NCI-H460 (cell line): ENCODE measurements around the gene TMEM163. TPM values are rescaled to one million over a fixed set of nuclear protein-coding genes. Genes with fewer than 3 reads are reported as not detected.
"Not testable (repeated sequence)": the region's sequence is repeated elsewhere in the genome, so short reads cannot be mapped to it uniquely, and the experiment has no call there.

Source experiments
- DNase-seq: peaks from one replicate; pipeline ENCODE4 v3.0.0-alpha.2; 2016; ENCODE audit warnings: low read depth; ENCODE audit errors: extremely low read depth
- total RNA-seq: library from RNA; depleted of rRNA; stranded (reverse); fragments of >200 nt; shearing (Covaris generic); gene quantifications from 2 replicates; pipeline ENCODE4 v1.2.3, GENCODE V29; 2014

The TMEM163 gene
- total RNA-seq, 1 experiment from 2014 or later = not detected

DNA sequence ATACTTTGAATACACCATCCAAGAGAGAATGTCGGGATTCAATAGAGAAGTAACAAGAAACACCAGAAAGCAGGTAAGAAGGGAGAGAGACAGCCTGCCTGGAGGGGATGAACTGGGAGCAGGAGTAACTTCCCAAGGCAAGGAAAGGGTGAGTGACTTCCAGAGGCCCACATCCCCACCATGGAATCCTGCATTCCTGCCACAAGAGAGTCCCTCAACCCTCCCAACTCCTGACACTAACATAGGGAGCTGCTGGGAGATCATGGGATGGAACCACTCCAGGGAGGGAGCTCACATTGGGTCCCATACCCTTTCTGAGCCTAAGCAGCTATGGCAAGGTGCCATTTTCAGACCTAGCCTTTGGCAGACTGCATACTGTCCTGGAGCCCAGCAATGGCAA lies 5.5 kb upstream of the TMEM163 start:
- no peak for DNase-seq

- DNase-seq = not testable (repeated sequence)
Observed at GRCh38 chr2:134723742-134724141, 4.9 kb upstream of the TMEM163 start.

DNA sequence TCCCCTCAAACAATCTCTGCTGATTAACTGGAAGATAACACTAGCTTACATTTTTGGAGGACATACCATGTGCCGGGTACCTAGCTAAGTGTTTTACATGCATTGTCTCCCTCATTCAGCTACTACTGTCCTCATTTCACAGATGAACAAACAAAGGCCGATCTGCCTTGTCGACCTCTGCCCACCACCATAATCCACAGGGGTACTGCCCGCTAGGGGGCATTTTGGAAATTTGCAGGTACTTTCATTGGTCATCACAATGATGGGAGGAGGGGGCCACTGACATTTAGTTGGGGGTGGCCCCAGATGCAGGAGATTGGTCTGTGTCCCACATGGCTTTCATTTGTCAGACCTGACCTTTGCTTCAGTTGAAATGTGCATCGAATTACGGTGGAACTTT lies 3.9 kb upstream of the TMEM163 start:
- DNase-seq = no peak

DNA sequence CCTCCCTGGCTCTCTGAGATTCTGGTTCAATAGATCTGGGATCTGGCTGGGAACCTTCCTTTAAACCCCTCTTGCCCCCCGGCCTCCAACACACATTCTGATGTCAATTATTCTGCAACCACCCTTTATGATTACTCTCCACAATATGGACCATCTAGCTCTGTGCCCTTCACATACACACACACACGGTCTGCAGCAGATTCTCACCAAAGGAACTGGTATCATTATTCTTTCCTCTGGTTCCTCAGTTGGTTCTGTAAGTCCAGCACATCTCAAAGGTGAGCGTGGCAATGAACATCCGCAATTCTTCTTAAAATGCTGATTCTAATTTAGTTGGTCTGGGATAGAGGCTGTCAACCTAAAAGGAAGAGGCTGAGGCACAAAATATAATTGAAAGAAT lies 2.8 kb upstream of the TMEM163 start:
- no peak for DNase-seq

DNA sequence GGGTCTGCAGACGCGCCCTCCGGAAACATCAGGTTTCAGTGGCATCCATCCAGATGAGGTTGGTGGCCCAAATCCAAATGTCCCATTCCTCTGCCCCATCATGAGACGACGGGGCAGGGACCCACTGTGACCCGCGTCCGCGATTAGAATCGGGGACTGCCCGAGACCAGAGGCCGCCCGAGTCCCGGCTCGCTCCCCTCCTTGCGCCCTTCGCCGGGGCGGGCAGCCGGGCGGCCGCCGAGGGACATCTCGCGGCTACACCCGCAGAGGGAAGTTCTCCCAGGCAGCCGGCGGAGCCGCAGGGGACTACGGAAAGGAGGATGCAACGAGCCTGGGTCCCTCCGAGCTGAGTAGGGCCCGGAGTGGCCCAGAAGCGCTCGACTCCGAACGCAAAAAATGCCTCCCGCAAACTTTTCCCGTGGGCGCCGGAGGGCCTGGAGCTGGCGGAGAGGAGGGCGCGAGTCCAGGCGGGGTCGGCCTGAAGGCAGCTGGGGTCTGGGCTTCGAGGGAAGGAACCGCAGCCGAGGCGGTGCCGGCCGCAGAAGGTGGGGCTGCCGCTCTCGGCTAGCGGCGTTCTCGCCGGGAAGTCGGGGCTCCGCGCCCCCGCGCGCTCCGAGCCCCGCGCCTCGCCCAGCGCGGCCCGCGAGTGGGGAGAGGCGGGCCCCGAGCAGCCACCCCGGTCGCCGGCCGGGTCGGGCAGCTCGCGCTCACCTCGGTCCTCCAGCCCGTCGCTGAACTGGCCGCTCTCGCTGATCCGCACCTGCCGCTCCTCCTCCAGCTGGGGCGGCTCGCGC lies 580 bp downstream of the TMEM163 start:
- no peak for DNase-seq

GRCh38 chr2:134717286-134718022 lies 1.3 kb downstream of the TMEM163 start:
- DNase-seq = no peak

GRCh38 chr2:134716721-134717243 lies 2.0 kb downstream of the TMEM163 start:
- no peak for DNase-seq

DNA sequence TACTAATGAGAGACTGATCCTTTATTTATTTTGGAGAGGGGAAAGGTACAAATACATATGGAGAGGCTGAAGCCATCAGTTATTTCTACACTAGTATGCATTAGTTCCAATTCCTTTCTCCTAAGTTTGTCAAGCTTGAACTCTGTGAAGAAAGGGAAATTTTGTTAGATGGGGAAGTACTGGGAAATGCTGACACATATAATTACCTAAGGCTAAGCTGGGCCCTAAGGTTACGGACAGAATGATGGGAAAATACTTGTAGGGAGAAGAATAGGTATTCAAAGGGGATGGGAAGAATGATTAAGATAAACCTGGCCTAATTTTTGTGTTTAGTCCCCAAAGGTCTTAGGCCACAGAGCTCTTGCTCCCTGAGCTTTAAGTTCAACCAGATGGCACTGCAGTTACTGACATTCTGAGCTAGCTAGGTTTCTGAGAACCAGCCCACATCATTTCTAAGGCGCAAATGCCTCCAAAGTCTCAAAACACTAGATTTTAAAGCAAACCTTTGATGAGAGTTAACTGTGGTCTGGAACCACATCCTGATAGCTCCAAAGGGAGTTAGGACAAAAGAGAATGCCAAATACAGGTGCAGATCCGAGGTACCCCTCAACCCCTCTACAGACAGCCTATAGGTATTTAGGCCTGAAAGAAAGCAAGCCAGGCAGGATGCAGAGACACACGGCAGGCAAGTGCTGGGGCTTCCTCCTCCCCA lies 2.7 kb downstream of the TMEM163 start:
- DNase-seq = no peak

DNA sequence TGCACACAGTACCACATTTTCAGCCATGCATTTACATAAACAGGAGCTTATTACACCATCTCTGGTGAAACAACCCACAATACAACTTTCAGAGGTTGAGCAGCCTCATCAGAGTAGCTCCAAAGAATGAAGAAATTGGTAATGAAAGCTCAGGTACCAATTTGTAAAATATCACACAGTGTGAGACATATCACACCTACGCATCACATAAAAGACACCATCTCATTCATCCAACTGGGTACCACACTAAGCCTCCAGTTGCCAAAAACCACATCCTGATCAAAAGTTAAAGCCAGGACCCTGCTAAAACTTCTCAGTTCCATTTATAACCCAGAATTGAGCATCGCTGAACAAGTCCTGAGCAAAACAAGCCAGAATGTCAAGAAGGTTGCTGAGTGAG lies 4.6 kb downstream of the TMEM163 start:
- DNase-seq = no peak

GRCh38 chr2:134713606-134714005 lies 5.2 kb downstream of the TMEM163 start:
- DNase-seq = no peak

DNA sequence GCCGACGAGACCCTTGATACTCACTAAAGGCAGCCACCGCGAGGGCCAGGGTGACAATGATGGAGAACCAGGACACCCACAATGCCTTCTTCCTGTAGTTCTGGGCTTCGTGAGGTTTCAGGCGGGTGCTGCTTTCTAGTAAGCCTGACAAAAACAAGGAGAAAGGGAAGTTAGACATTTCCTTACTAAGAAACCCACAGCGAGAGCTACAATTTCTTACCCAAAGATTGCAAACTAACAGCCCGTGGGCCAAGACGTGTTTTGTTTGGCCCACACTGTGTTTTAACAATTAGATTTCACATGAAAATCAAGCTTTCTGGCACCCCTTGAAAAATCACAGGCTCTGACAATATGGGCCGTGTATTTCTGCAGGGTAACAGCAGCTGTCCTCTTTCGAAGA lies 5.6 kb downstream of the TMEM163 start:
- DNase-seq = no peak

DNA sequence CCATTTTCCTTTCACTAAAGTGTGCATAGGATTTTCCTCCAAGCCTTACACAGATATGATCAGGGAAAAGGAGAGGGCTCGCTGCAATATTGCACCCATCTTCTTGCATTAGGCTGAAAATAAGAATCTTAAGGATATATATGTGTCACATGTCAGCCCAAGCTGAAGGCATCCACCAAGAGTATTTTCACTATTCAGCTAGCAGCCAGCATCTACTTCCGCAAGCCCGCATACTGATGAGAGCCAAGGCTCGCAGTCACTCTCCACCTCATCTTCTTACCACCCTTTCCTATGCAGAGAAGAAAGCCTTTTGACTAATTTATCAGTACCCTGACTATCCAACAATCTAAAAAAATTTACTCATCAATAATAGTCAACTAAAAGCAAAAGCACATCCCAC lies 6.1 kb downstream of the TMEM163 start:
- no peak for DNase-seq

- DNase-seq = no peak
Observed at GRCh38 chr2:134712299-134712698, 6.5 kb downstream of the TMEM163 start.

DNA sequence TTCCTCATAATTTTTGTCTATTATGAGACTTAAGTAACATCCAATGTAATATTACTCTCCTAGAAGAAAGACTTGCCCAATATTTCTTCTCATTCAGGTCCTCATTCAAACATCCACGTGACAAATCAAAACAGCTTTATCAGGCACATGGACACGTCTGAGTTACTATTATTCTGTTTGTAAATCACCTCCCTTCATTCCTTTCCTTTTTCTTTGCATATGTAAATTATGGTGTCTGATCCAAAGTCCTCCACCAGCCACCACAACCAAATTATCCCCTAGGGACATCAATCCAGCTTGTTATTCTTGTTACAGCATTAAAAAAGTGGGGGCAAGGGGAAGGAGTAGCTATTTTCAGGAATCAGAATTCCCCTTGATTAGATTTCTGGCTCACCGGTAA lies 7.1 kb downstream of the TMEM163 start:
- DNase-seq = no peak

DNA sequence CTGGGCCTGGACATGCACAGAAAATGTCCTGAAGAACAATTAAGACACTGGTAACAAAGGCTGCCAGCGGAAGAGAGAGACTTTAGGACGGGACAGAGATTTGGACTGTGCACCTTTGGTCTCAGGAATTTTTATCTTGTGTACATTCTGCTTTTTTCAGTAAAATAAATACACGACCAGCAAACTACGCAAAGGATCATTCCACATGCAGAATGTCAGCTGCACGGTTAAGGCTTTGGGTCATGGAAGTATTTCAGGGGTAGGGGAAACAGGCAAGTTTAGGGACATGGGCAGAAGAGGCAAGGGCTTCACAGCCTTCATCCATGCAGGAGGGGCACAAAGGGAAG lies 11.5 kb downstream of the TMEM163 start:
- no peak for DNase-seq

DNA sequence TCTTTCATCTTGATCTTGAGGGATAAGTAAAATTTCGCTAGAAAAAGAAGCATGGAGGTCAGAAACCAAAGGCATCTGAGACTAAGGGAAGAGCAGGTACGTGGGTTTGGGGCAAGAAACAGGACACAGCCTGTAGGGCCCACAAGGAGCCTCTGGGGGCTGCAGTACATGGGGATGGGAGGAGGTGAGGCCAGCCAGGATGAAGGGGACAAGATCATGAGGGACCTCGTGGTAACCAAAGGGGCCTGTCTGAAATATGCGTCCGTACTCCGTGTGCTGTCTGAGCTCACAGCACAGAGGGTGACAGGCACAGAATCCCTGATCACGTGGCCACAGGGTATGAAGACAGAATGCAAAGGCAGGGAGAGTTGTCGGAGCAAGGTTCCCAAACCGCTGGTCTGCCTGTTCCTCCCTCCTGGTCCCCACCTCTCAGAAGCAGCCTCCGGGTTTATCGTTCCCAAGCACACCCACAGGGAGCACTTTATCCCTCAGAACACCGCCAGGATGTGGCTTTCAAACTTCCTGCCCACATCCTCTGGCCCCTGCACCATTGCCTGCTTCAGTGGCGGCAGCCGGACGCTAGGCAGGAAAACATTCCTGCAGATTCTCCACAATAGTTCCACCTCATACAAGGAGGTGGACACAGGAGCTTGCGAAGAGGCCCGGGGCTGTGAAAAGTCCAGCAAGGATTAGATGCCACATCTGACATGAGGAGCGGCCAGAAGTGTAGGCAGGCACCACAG lies 12.0 kb downstream of the TMEM163 start:
- no peak for DNase-seq

GRCh38 chr2:134705861-134706586 lies 12.8 kb downstream of the TMEM163 start:
- no peak for DNase-seq

GRCh38 chr2:134704173-134704572 lies 14.6 kb downstream of the TMEM163 start:
- DNase-seq = no peak

- no peak for DNase-seq
Observed at GRCh38 chr2:134703426-134703825, 15.4 kb downstream of the TMEM163 start.

GRCh38 chr2:134700730-134701129 lies 18.1 kb downstream of the TMEM163 start:
- DNase-seq = no peak
